CD4-positive, alpha-beta T cell treated with Interleukin-2 at 100 ng/mL for 4 hours (primary cell): ENCODE measurements around the gene DENND1B.
A peak's percentile ranks its signal among the peaks of the same experiment; 100 is the strongest.
"Not testable (repeated sequence)": the region's sequence is repeated elsewhere in the genome, so short reads cannot be mapped to it uniquely, and the experiment has no call there.

Source experiments
- DNase-seq: peaks from one replicate; pipeline ENCODE4 v3.0.0-alpha.2; 2020; ENCODE audit warnings: low spot score

The DENND1B gene

DNA sequence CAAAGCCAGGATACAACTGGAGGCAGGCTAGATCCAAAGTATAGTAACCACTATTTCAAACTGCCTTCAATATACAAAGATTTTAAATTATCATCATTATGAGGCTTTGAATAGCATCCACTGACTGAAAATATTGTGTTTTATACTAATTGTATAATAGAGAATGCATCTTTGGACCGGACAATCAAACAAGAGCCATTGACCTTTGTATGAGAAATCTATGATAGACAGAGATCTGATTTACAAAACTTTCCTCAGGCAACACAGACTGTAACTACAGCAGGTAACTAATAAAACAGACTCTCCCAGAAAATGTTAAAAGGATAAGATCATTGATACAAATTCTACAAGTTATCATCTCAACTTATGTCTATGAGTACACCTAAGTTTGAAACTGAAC is 152.9 kb downstream of the DENND1B start:
- no peak for DNase-seq

GRCh38 chr1:197621761-197622160 is 153.5 kb downstream of the DENND1B start:
- DNase-seq: no peak

DNA sequence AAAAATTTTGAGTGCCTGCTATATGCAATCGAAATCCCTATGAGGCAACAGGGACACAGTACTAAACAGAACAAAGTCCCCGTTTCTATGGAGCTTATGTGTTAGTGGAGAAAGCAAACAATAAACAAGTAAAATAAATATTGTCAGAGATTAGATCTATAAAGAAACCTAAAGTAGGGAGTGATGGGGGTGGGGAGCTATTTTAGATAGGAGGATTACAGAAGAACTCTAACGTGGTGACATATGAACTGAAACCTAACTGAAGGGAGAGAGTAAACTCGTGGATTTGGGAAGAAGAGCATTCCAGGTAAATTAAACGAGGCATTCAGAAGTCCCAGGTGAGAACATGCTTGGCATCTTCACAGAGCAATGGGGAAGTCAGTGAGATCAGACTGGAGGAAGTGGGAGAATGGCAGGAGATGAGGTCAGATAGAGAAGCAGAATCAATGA is 154.5 kb downstream of the DENND1B start:
- no peak for DNase-seq

GRCh38 chr1:197619008-197619640 is 156.2 kb downstream of the DENND1B start:
- DNase-seq: peak; percentile 12

- DNase-seq: no peak
Measured at GRCh38 chr1:197618061-197618460, 157.2 kb downstream of the DENND1B start.

DNA sequence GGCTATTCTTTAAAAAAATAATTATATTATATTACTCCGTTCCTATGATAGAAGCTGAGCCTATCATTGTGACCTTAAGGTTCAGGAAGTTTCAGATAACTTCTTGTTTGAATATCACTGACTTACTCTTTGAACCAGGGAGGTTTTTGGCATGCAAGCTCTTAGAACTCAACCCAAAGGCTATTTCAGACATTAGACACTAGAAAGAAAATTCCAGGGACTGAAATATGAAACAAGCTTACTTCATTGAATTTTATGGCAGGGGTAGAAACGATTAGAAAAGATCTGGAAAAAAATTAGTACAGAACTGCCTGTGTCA is 159.6 kb downstream of the DENND1B start:
- DNase-seq: no peak

GRCh38 chr1:197614916-197615692 is 160.2 kb downstream of the DENND1B start:
- peak; percentile 38 for DNase-seq

DNA sequence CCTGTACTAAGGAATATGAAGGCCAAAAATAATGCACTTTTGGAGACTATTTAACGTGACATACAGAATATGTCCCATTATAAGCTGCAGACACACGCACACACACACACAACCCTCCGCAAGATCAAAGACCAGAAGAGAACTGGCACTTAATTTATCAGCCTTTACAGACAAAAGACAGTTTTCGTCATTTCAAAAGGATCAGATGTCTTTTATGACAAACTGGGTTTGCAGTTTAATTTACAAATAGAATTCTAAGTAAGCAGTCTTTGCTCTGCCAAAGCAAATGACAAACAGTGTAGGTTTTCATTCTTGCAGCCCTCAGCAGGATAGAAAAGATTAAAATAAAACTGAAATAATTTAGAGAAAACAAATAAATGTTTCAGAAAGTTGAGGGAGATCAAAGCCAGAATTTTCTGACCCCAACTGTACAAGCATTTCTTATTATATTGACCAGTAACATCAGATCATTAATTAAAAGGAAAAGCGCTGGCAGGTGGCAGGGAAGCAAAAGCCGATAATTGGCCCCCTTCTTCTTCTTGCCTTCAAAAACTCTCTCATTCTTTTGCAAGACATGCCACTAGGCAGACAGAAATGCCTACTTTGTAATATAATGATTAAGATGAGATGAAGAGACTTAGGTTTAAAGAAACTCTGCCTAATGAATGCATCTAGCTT is 169.0 kb downstream of the DENND1B start:
- no peak for DNase-seq

DNA sequence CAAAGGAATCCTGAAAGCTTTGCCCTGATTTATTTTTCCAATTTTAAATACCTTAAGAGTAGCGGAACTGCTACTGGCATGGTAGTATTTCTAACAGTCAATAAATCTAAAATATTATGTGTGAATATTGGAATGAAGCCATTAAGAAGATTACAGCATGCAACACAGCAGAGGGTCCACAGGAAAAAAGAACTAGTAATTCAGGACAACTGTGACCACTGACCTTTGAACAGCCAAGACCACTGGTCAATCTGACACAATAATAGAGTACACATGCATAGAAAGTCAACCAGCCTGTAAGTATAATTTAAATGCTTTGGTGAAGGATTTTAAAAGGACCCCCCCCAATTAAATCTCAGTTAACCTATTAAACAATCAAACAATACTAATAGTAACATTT is 171.0 kb downstream of the DENND1B start:
- DNase-seq: no peak

DNA sequence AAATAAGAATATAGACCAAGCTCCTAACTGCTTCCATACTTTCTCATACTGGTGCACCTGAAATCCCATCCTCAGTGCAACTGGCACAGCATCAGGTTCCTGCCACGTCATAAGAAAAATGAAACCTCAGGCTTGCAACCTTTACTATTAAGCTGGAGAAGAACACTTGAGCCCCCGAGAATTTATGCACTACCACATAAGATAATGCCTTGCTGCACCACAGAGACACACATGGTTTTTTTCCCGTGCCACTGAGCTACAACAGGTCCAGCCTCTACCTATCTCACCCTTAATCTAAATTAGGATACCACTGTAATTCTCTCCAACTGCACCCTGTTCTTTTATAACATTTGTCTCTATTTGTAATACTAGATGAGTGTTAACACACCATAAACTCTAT is 174.5 kb downstream of the DENND1B start:
- no peak for DNase-seq

DNA sequence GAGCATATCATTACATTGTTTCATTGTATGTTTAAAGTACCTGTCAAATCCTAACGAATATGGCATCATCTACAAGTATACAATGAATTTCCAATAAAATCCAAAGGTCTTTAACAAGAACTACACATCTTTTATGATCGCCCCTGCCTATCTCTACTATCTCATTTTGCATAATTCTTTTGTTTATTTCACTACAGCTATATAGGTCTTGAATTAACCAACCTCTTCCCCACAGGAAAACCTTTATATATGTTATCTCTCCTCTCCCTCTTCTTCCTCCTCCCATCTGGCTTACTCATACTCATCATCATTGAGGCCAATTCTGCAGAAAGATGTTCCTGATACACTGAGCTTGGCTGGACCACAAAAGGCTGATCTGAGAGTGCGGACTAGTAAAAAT is 175.5 kb downstream of the DENND1B start:
- DNase-seq: no peak

DNA sequence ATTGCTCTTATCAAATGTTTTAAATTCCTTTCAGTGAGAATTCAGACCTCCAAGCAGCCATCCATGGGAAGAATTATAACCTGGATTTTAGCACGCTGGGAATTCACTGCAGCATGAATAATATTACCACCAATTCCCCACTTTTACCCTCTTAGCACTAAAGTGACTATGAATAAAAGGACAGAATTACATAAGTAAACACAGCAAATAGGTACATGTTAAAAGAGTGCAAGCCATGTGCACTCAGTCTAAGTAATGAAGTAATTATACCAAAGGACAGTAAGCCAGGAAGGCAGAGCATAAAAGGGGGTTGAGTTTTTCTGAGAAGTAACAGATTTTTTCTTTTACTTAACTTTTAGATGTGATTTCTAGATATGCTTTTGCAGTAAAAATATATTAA is 176.3 kb downstream of the DENND1B start:
- no peak for DNase-seq

GRCh38 chr1:197595304-197595904 is 179.9 kb downstream of the DENND1B start:
- no peak for DNase-seq

- DNase-seq: no peak
Measured at GRCh38 chr1:197590687-197591086, 184.6 kb downstream of the DENND1B start.

DNA sequence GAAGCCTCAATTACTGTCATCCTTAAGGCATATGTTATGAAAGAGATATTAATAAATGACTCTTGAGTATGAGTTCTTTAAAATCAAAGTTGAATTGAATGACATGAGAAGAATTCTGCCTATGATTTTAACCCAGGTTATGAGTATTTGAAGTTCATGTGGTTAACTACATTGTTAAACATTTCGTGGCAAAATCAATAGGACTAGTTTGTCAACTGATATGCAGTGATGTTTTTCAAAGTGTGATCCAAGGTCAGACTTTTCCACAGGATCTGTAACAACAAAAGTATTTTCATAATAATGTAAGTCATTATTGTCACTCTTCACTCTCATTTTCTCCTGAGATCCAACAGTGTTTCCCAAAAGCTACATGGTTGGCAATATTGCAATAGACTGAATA is 189.5 kb downstream of the DENND1B start:
- DNase-seq: no peak

DNA sequence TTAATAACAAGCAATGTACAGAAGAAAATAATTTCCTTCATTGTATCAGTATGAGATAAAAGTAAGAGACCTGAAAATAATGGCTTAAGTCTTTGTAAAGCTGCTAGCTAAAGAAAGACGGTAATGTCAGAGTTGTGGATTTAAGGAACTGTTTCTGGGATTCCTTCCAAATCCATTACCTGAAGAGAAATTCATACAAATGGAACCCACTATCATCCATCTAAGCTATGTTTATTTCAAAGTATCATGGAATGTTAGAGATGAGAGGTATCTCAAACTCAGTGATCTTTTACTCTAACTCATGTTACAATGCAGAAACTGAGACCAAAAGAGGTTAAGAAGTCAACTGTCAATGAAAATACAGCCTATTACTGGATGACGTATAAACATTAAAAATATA is 197.7 kb downstream of the DENND1B start:
- no peak for DNase-seq

GRCh38 chr1:197575531-197575930 is 199.7 kb downstream of the DENND1B start:
- DNase-seq: not testable (repeated sequence)

DNA sequence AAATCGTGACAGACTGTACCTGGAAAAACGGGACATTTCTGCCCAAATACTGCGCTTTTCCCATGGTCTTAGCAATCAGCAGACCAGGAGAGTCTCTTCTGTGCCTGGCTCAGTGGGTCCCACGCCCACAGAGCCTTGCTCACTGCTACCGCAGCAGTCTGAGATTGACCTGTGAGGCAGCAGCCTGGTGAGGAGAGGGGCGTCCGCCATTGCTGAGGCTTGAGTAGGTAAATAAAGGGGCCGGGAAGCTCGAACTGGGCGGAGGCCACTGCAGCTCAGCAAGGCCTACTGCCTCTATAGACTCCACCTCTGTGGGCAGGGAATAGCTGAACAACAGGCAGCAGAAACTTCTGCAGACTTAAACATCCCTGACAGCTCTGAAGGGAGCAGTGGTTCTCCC is 203.1 kb downstream of the DENND1B start:
- no peak for DNase-seq

- no peak for DNase-seq
Measured at GRCh38 chr1:197567442-197567841, 207.8 kb downstream of the DENND1B start.

DNA sequence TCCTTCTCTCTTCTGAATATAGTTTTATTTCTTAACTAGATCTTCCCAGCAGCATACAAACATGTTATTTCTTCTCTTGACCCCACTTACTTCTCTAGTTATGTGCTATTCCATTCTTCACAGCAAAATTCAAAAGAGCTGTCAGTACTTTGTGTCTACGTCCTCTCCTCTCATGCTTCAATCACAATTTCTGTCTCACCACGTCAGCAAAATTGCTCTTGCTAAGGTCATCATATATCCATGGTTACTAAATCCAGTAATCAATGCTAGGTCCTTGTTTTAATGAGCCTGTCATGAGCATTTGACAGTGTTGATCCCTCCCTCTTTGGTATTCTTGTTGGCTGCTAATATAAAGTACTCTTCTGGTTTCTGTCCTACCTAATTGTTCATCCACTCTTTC is 214.2 kb downstream of the DENND1B start:
- DNase-seq: no peak

GRCh38 chr1:197559655-197560054 is 215.6 kb downstream of the DENND1B start:
- no peak for DNase-seq

DNA sequence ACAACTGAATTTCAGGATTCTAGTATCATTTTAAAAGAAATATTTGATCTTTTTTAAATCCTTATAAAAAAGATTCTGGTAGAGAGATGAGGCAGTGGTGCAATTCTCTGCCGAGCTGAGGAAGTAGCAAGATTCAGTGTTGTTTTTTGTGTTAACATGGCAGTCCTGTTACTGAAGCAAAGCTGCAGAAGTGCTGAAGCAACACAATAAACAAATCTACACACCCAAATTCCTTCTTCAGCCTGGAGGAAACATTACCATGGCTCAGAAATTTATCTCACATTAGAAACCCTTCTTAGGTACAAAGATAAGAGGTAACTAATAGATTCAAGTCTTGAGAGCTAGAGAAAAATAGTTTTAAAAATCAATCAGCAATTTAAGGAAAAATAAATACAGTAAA is 216.0 kb downstream of the DENND1B start:
- DNase-seq: no peak

GRCh38 chr1:197557302-197557701 is 218.0 kb downstream of the DENND1B start:
- no peak for DNase-seq
